ENCODE measurements around the gene ITIH3.
A peak's percentile ranks its signal among the peaks of the same experiment; 100 is the strongest.

The ITIH3 gene

GRCh38 chr3:52816199-52816598 lies 21.6 kb downstream of the ITIH3 start:
- Mint-ChIP-seq H3K4me1 (ENCODE audit: low read depth) (no peaks in the 10 kb centered on the region), H3K4me3 (no peak overlapping the region), H3K27ac (no peak overlapping the region), H3K27me3 (no peaks in the 10 kb centered on the region), H3K9me3 (no peaks in the 10 kb centered on the region), H3K36me3 (ENCODE audit: low read depth) (peaks cover 6% of the 10 kb centered on the region)
- intact Hi-C loops (cut with micrococcal nuclease) = no loop called here

GRCh38 chr3:52816654-52817053 lies 22.1 kb downstream of the ITIH3 start:
- no peaks in the 10 kb centered on the region for H3K9me3 Mint-ChIP-seq
- H3K4me1 Mint-ChIP-seq (ENCODE audit: low read depth) = no peaks in the 10 kb centered on the region
- H3K27me3 Mint-ChIP-seq = no peaks in the 10 kb centered on the region
- H3K4me3 Mint-ChIP-seq = no peak overlapping the region
- H3K27ac Mint-ChIP-seq = no peak overlapping the region
- intact Hi-C loops (cut with micrococcal nuclease) = no loop called here
- peaks cover 6% of the 10 kb centered on the region for H3K36me3 Mint-ChIP-seq (ENCODE audit: low read depth)

DNA sequence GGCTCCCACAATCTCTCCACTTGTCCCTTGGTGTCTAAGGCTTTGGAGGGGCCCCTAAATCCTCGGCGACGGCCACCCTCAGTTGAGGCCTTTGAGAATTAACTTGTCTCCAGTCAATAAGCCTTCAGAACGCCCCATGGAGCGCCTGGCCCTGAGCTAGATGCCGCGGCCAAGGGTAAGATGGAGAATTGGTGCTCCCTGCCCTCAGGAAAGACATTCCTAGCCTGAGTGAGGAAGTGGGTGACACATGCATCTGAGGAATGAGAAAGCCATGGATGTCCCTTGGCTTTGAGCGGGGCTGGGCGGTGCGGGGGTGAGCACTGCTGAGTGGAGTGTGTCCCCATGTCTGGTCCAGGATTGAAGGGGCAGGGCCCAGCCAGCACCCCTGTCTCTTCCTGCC lies 22.6 kb downstream of the ITIH3 start:
- Mint-ChIP-seq H3K27me3 (no peaks in the 10 kb centered on the region), H3K27ac (no peak overlapping the region), H3K36me3 (ENCODE audit: low read depth) (peaks cover 6% of the 10 kb centered on the region), H3K4me1 (ENCODE audit: low read depth) (no peaks in the 10 kb centered on the region), H3K4me3 (no peak overlapping the region), H3K9me3 (no peaks in the 10 kb centered on the region)
- intact Hi-C loops (cut with micrococcal nuclease) = no loop called here

DNA sequence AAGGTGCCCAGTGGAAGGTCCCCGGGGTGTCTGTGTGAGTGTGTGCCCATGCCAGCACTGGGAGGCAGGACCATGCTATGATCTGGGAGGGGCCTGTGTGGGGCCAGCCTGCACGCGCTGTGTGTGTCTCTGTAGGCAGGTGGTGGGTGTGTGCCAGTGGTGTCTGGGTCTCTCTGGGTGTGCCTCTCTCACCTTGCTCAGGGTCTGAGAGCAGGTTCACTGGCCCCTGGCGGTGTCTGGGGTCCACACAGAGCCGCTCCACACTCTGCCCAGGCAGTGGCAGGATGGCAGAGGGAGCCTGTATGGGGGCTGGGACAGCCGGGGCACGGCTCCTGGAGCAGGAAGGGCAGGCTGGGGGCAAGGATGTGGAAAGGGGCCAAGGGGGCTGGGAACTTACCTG lies 23.3 kb downstream of the ITIH3 start:
- H3K27me3 Mint-ChIP-seq = no peaks in the 10 kb centered on the region
- no peaks in the 10 kb centered on the region for H3K4me1 Mint-ChIP-seq (ENCODE audit: low read depth)
- H3K27ac Mint-ChIP-seq = no peak overlapping the region
- H3K9me3 Mint-ChIP-seq = no peaks in the 10 kb centered on the region
- no peak overlapping the region for H3K4me3 Mint-ChIP-seq
- H3K36me3 Mint-ChIP-seq (ENCODE audit: low read depth) = peaks cover 6% of the 10 kb centered on the region
- intact Hi-C loops (cut with micrococcal nuclease) = no loop called here

DNA sequence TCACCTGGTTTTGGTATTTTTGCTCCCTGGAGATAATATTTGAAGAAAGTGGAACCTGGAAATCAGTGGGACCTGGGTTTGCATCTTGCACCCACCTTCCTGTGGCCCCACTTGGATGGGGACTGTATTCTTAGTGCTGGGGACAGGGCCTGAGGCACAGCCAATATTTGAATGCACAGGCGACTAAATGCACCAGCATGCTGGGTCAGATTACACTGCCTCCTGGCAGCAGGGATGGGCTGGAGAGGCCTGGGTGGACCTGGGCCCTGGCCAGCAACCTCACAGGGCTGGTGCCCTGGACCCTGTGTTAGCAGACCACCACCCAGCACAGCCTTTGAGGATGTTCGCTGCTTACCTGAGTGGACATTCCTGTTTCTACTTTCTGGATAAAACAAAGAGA lies 25.3 kb downstream of the ITIH3 start:
- H3K36me3 Mint-ChIP-seq (ENCODE audit: low read depth) = peaks cover 20% of the 10 kb centered on the region
- no peaks in the 10 kb centered on the region for H3K9me3 Mint-ChIP-seq
- no peak overlapping the region for H3K27ac Mint-ChIP-seq
- intact Hi-C loops (cut with micrococcal nuclease) = loop anchor here (5.0 kb wide), 1 partner anchor 78 kb away; no protein-coding TSS in a partner anchor
- H3K4me1 Mint-ChIP-seq (ENCODE audit: low read depth) = no peaks in the 10 kb centered on the region
- no peak overlapping the region for H3K4me3 Mint-ChIP-seq
- H3K27me3 Mint-ChIP-seq = no peaks in the 10 kb centered on the region

- Mint-ChIP-seq H3K27ac (no peak overlapping the region), H3K36me3 (ENCODE audit: low read depth) (peaks cover 20% of the 10 kb centered on the region), H3K4me3 (no peak overlapping the region), H3K9me3 (no peaks in the 10 kb centered on the region), H3K4me1 (ENCODE audit: low read depth) (no peaks in the 10 kb centered on the region), H3K27me3 (no peaks in the 10 kb centered on the region)
- intact Hi-C loops (cut with micrococcal nuclease) = loop anchor here (5.0 kb wide), 1 partner anchor 78 kb away; no protein-coding TSS in a partner anchor
These were observed 26.1 kb downstream of the ITIH3 start for GRCh38 chr3:52820736-52821135.

DNA sequence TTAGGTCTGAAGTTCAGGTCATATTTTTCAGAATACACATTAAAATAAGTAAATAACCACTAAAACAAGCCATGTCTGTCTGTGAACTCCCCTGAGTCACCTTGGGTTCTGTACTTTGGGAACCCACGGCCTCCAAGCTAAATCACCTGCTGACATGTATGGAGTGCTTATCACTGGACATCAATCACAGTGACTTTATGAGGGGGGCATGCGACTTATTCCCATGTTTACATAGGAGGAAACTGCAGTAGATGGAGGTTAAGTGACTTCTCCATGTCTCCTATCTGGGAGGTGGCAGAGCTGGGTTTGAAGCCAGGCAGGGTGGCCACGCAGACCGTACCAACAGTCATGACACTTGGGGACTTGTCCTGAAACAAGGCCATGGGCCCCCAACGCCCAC lies 27.8 kb downstream of the ITIH3 start:
- Mint-ChIP-seq H3K9me3 (no peaks in the 10 kb centered on the region), H3K27me3 (no peaks in the 10 kb centered on the region), H3K4me3 (no peak overlapping the region), H3K27ac (no peak overlapping the region), H3K36me3 (ENCODE audit: low read depth) (peaks cover 20% of the 10 kb centered on the region), H3K4me1 (ENCODE audit: low read depth) (no peaks in the 10 kb centered on the region)
- intact Hi-C loops (cut with micrococcal nuclease) = loop anchor here (5.0 kb wide), 1 partner anchor 80 kb away; no protein-coding TSS in a partner anchor

DNA sequence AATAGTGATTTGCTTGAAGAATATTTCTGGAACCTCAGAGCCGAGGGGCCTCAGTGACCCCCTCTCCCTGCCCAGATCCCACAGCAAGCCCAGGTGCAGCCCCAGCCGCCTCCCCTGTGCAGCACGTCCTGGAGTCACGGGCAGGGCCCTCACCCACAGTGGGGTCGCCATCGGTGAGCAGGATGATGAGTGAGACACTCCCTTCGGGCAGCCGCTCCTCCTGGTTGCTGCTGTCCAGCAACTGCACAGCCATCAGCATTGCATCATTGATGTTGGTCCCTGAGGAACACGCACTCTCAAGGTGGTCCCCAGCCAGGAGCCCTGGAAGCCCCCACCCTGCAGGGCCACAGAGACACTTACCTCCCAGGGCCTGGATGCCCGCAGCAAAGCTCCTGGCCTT lies 29.4 kb downstream of the ITIH3 start:
- H3K4me3 Mint-ChIP-seq = no peak overlapping the region
- no peaks in the 10 kb centered on the region for H3K9me3 Mint-ChIP-seq
- no peak overlapping the region for H3K27ac Mint-ChIP-seq
- H3K4me1 Mint-ChIP-seq (ENCODE audit: low read depth) = no peaks in the 10 kb centered on the region
- H3K27me3 Mint-ChIP-seq = no peaks in the 10 kb centered on the region
- intact Hi-C loops (cut with micrococcal nuclease) = loop anchor here (5.0 kb wide), 1 partner anchor 82 kb away; no protein-coding TSS in a partner anchor
- H3K36me3 Mint-ChIP-seq (ENCODE audit: low read depth) = peaks cover 20% of the 10 kb centered on the region

- intact Hi-C loops (cut with micrococcal nuclease) = no loop called here
- Mint-ChIP-seq H3K27me3 (no peaks in the 10 kb centered on the region), H3K9me3 (no peaks in the 10 kb centered on the region), H3K27ac (no peak overlapping the region), H3K4me1 (ENCODE audit: low read depth) (peaks cover 11% of the 10 kb centered on the region), H3K36me3 (ENCODE audit: low read depth) (peaks cover 18% of the 10 kb centered on the region), H3K4me3 (no peak overlapping the region)
These were observed 32.8 kb downstream of the ITIH3 start for GRCh38 chr3:52827441-52827840.

DNA sequence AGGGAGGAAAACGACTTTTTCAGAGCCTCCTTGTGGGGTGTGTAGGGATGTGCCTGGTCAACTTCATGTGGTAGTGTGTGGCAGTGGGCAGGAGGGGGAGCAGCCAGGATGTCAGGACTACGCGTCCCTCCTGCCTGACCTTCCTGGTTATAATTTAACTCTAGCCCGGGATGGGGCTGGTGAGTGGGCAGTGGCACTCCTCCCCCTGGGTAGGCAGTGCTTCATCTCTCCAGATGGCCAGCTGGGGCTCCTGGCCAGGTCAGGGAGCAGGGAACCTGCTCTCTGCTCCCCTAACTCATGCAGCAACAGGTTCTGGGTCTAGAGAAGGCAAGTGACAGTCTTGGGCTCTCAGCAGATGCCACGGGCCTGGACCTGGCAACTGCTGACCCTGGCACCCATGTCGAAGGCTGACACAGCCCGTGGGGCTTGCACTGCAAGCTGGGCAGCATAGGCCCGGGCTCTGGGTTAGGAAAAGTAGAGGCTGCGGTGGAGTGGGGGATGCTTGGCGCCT lies 33.3 kb downstream of the ITIH3 start:
- Mint-ChIP-seq H3K4me1 (ENCODE audit: low read depth) (peaks cover 11% of the 10 kb centered on the region), H3K4me3 (no peak overlapping the region), H3K9me3 (no peaks in the 10 kb centered on the region), H3K36me3 (ENCODE audit: low read depth) (peaks cover 20% of the 10 kb centered on the region), H3K27ac (no peak overlapping the region), H3K27me3 (no peaks in the 10 kb centered on the region)
- intact Hi-C loops (cut with micrococcal nuclease) = no loop called here

- H3K4me3 Mint-ChIP-seq = no peak overlapping the region
- intact Hi-C loops (cut with micrococcal nuclease) = no loop called here
- peaks cover 11% of the 10 kb centered on the region for H3K4me1 Mint-ChIP-seq (ENCODE audit: low read depth)
- H3K36me3 Mint-ChIP-seq (ENCODE audit: low read depth) = peaks cover 23% of the 10 kb centered on the region
- no peaks in the 10 kb centered on the region for H3K27me3 Mint-ChIP-seq
- no peaks in the 10 kb centered on the region for H3K9me3 Mint-ChIP-seq
- no peak overlapping the region for H3K27ac Mint-ChIP-seq
These were observed 34.9 kb downstream of the ITIH3 start for GRCh38 chr3:52829482-52829881.

GRCh38 chr3:52829906-52830463 lies 35.4 kb downstream of the ITIH3 start:
- Mint-ChIP-seq H3K36me3 (ENCODE audit: low read depth) (peaks cover 26% of the 10 kb centered on the region), H3K27me3 (no peaks in the 10 kb centered on the region), H3K9me3 (no peaks in the 10 kb centered on the region), H3K4me3 (no peak overlapping the region), H3K27ac (no peak overlapping the region), H3K4me1 (ENCODE audit: low read depth) (peaks cover 11% of the 10 kb centered on the region)
- intact Hi-C loops (cut with micrococcal nuclease) = no loop called here

GRCh38 chr3:52830535-52831258 lies 36.1 kb downstream of the ITIH3 start, which contains the start of gene ITIH4:
TSS of gene ITIH4 (minus strand) at chr3:52830672. CDS start at chr3:52830642, 30 bp downstream.
- H3K9me3 Mint-ChIP-seq = no peaks in the 10 kb centered on the region
- H3K27ac Mint-ChIP-seq = no peak within 1 kb of the TSS
- no peaks in the 10 kb centered on the region for H3K27me3 Mint-ChIP-seq
- H3K4me1 Mint-ChIP-seq (ENCODE audit: low read depth) = peaks cover 11% of the 10 kb centered on the region
- intact Hi-C loops (cut with micrococcal nuclease) = no loop called here
- H3K36me3 Mint-ChIP-seq (ENCODE audit: low read depth) = peaks cover 33% of the 10 kb centered on the region
- H3K4me3 Mint-ChIP-seq = no peak within 1 kb of the TSS

- H3K9me3 Mint-ChIP-seq = no peaks in the 10 kb centered on the region
- H3K4me1 Mint-ChIP-seq (ENCODE audit: low read depth) = peaks cover 11% of the 10 kb centered on the region
- H3K27me3 Mint-ChIP-seq = no peaks in the 10 kb centered on the region
- intact Hi-C loops (cut with micrococcal nuclease) = no loop called here
- peaks cover 44% of the 10 kb centered on the region for H3K36me3 Mint-ChIP-seq (ENCODE audit: low read depth)
- no peak overlapping the region for H3K4me3 Mint-ChIP-seq
- peak overlapping the region; percentile 14 for H3K27ac Mint-ChIP-seq
These were observed 37.1 kb downstream of the ITIH3 start for GRCh38 chr3:52831500-52832301.
